Spleen (tissue), 7 donors: ENCODE measurements around the gene LRRC45.

Experiments used
- POLR2A ChIP-seq, 3 donors: fragments of 450-650 bp; IDR thresholded peaks; one replicate each; pipeline ENCODE4 v1.5.1; 2017; ENCODE audit warnings: antibody characterized with exemption in 3 of 3, mild to moderate bottlenecking in 1 of 3
- POLR2AphosphoS5 ChIP-seq, 3 donors: sonication (generic); formaldehyde crosslinking; IDR thresholded peaks; one replicate each; pipeline ENCODE4 v1.5.1; 2017; ENCODE audit warnings: antibody characterized with exemption in 3 of 3
- TF ChIP-seq, protein P1 (sequence below), 11 experiments: fragments of 200-600 bp in 7 of 11; fragments of 450-650 bp in 4 of 11; sonication (generic) in 4 of 11; IDR thresholded peaks in 8 of 11; conservative IDR thresholded peaks in 3 of 11; 1 replicate in 7 of 11; 2 replicates in 4 of 11; pipeline versions ENCODE4 v1.4.0 to v1.8.0; 2016 to 2021; ENCODE audit warnings: antibody characterized with exemption in 11 of 11, inconsistent platforms in 4 of 11, mild to moderate bottlenecking in 1 of 11
- donor health status: DM: no; HTN: no; CAD: no; lungs with moderate emphysema.
- donor health status: DM: no; HTN: no; CAD: no.
- donor health status: DM: no; HTN: no; CAD: no.

DNA sequence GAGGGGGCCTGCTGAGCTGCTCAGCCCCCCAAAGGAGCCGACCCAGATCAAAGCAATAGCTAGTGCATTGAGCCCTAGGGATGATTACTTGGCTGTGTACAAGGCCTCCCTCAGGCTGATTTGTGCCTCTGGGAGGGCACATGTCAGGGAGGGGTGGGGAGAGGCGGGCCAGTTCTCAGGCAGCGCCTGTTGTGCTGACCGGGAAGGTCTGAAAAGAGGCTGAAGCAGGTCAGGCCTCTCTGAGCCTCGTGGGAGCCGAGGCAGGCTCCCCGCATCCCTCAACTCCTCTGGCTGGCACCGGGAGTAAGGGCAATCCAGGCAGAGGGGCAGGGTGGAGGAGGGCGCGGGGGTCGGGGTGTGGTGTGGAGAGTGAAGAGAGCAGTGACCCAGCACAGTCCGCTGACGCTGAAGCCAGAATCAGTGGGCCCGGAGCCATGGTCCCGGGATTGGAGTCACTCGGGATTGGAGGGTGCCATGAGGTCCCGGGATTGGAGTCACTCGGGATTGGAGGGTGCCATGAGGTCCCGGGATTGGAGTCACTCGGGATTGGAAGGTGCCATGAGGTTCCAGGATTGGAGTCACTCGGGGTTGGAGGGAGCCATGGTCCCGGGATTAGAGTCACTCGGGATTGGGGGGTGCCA lies 11.4 kb downstream of the LRRC45 start:
- TF ChIP-seq, protein P1, sequence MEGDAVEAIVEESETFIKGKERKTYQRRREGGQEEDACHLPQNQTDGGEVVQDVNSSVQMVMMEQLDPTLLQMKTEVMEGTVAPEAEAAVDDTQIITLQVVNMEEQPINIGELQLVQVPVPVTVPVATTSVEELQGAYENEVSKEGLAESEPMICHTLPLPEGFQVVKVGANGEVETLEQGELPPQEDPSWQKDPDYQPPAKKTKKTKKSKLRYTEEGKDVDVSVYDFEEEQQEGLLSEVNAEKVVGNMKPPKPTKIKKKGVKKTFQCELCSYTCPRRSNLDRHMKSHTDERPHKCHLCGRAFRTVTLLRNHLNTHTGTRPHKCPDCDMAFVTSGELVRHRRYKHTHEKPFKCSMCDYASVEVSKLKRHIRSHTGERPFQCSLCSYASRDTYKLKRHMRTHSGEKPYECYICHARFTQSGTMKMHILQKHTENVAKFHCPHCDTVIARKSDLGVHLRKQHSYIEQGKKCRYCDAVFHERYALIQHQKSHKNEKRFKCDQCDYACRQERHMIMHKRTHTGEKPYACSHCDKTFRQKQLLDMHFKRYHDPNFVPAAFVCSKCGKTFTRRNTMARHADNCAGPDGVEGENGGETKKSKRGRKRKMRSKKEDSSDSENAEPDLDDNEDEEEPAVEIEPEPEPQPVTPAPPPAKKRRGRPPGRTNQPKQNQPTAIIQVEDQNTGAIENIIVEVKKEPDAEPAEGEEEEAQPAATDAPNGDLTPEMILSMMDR (IDR thresholded peaks at IDR 0.05 in 8 of 11, conservative IDR thresholded peaks at IDR 0.05 in 3 of 11), result no peak
- no peak for TF ChIP-seq POLR2A (IDR thresholded peaks at IDR 0.05)
- TF ChIP-seq POLR2AphosphoS5 (IDR thresholded peaks at IDR 0.05), result no peak
